GM12878 (cell line): Measurements from ENCODE around the gene PPDPF. TPM values are rescaled to one million over a fixed set of nuclear protein-coding genes. Genes with fewer than 3 reads are reported as not detected.

ENCODE experiments used
- ATAC-seq: fragments of 200-7000 bp; cut with Tn5 transposase; 3 replicates; pipeline ENCODE4 v1.9.1; 2020; ENCODE audit warnings: mild to moderate bottlenecking, moderate library complexity
- BruUV-seq: library from RNA; stranded (reverse); fragments of 400-500 nt; replicated peaks from 2 replicates; lab custom pipeline; 2021; lab: Mats Ljungman, UMichigan
- CTCF ChIA-PET: fragments of 300-600 bp; sonication (Branson Sonifier 250); formaldehyde crosslinking; extraction: SDS; loops from one replicate; lab custom pipeline; 2021; ENCODE audit warnings: inconsistent platforms; lab: Yijun Ruan, JAX
- POLR2A ChIA-PET: fragments of 350-600 bp; formaldehyde crosslinking; extraction: SDS; loops from one replicate; lab custom pipeline; 2021; ENCODE audit warnings: inconsistent platforms; lab: Charles Lee
- RAD21 ChIA-PET: fragments of 300-600 bp; sonication (Branson Sonifier 250); formaldehyde crosslinking; loops from one replicate; lab custom pipeline; 2023; ENCODE audit warnings: antibody characterized with exemption; ENCODE audit not compliant: unreplicated experiment; lab: Charles Lee
- SMC1A ChIA-PET: fragments of 300-600 bp; sonication (Branson Sonifier 250); formaldehyde crosslinking; loops from one replicate; lab custom pipeline; 2023; ENCODE audit not compliant: unreplicated experiment, uncharacterized antibody; lab: Charles Lee
- DNase-seq: peaks from one replicate; pipeline ENCODE4 v3.0.0-alpha.2; 2011; ENCODE audit warnings: low read depth, low spot score
- FAIRE-seq: peaks from 3 replicates; lab custom pipeline; 2011; peaks lifted over from hg19 to GRCh38; lab: Jason Lieb, UNC
- H2AFZ ChIP-seq: 2 replicates; pipeline ENCODE4 v1.6.0; 2011; ENCODE audit warnings: low read depth, low read length, control low read depth; ENCODE audit not compliant: control insufficient read depth
- H3K27ac ChIP-seq: 2 replicates; pipeline ENCODE4 v1.5.1; 2011; ENCODE audit warnings: control low read depth; ENCODE audit not compliant: control insufficient read depth, insufficient read depth
- H3K27me3 ChIP-seq, 2 experiments: replicated peaks in 1 of 2; 2 replicates each; pipeline versions ENCODE4 v1.6.0 to v1.6.1; 2011; ENCODE audit warnings: low read length in 1 of 2; ENCODE audit not compliant: control insufficient read depth in 2 of 2, insufficient read depth in 2 of 2
- H3K36me3 ChIP-seq, 2 experiments: 2 replicates each; pipeline ENCODE4 v1.5.1; 2011; ENCODE audit warnings: low read length in 1 of 2; ENCODE audit not compliant: control insufficient read depth in 2 of 2, insufficient read depth in 2 of 2
- H3K4me1 ChIP-seq: 2 replicates; pipeline ENCODE4 v1.6.1; 2011; ENCODE audit warnings: mild to moderate bottlenecking, low read length, moderate library complexity, mixed read lengths; ENCODE audit not compliant: control insufficient read depth, insufficient read depth
- H3K4me2 ChIP-seq: 2 replicates; pipeline ENCODE4 v1.6.0; 2011; ENCODE audit warnings: control low read depth; ENCODE audit not compliant: control insufficient read depth, insufficient read depth
- H3K4me3 ChIP-seq: fragments of 200-600 bp; sonication (generic); 2 replicates; pipeline ENCODE4 v1.5.1; 2016
- H3K79me2 ChIP-seq: 2 replicates; pipeline ENCODE4 v1.6.0; 2011; ENCODE audit warnings: low read length; ENCODE audit not compliant: control insufficient read depth, insufficient read depth
- H3K9ac ChIP-seq: 2 replicates; pipeline ENCODE4 v1.8.0; 2011; ENCODE audit warnings: low read length, control low read depth, mixed read lengths; ENCODE audit not compliant: control insufficient read depth, insufficient read depth
- H3K9me3 ChIP-seq: replicated peaks from 3 replicates; pipeline ENCODE4 v1.5.1; 2011; ENCODE audit warnings: mild to moderate bottlenecking, low read length; ENCODE audit not compliant: control insufficient read depth, insufficient read depth
- H4K20me1 ChIP-seq: 2 replicates; pipeline ENCODE4 v1.6.0; 2011; ENCODE audit not compliant: control insufficient read depth, insufficient read depth
- CEBPB ChIP-seq, 2 experiments: fragments of 150-350 bp in 1 of 2; IDR thresholded peaks; 2 replicates each; pipeline ENCODE4 v1.6.1; 2012 to 2014; ENCODE audit warnings: low read depth in 2 of 2, low read length in 2 of 2, borderline replicate concordance in 1 of 2, inconsistent platforms in 1 of 2
- GABPA ChIP-seq: IDR thresholded peaks from 2 replicates; pipeline ENCODE4 v1.6.1; 2014; ENCODE audit warnings: antibody characterized with exemption, low read depth, mild to moderate bottlenecking, inconsistent platforms
- KAT2A ChIP-seq: conservative IDR thresholded peaks from 2 replicates; pipeline ENCODE4 v1.6.1; 2011; ENCODE audit warnings: low read depth, low read length; ENCODE audit not compliant: control insufficient read depth
- LARP7 ChIP-seq: fragments of 450-650 bp; IDR thresholded peaks from 2 replicates; pipeline ENCODE4 v1.6.1; 2017; ENCODE audit warnings: mild to moderate bottlenecking
- NFYA ChIP-seq: IDR thresholded peaks from 2 replicates; pipeline ENCODE4 v1.6.1; 2011; ENCODE audit warnings: low read depth, mild to moderate bottlenecking, low read length, improper control_type of control experiment, borderline replicate concordance
- NFYB ChIP-seq: IDR thresholded peaks from 2 replicates; pipeline ENCODE4 v1.6.1; 2011; ENCODE audit warnings: low read depth, mild to moderate bottlenecking, low read length, improper control_type of control experiment, moderate library complexity; ENCODE audit not compliant: insufficient read depth
- NR2C1 ChIP-seq: fragments of 450-650 bp; IDR thresholded peaks from 2 replicates; pipeline ENCODE4 v1.6.1; 2017; ENCODE audit warnings: antibody characterized with exemption, mild to moderate bottlenecking, moderate library complexity
- ZNF384 ChIP-seq: IDR thresholded peaks from 2 replicates; pipeline ENCODE4 v1.6.1; 2012; ENCODE audit warnings: low read depth, mild to moderate bottlenecking, low read length, improper control_type of control experiment, borderline replicate concordance
- WGBS: methylation state at CpG from one replicate; pipeline ENCODE4 v1.1.6; 2016; ENCODE audit warnings: low lambda C conversion rate; ENCODE audit not compliant: insufficient replicate concordance, insufficient coverage; ENCODE audit errors: missing lambda C conversion rate; 5-methylcytosine and 5-hydroxymethylcytosine counted together
- in situ Hi-C: fragments of 300-500 bp; cut with MboI; formaldehyde crosslinking; loops from 9 replicates; pipeline ENCODE4 v1.14.3; 2018; ENCODE audit warnings: mixed read lengths
- intact Hi-C: fragments of 100-400 bp; cut with micrococcal nuclease; formaldehyde crosslinking; loops from one replicate; pipeline ENCODE4 v1.14.2; 2022; ENCODE audit not compliant: unreplicated experiment
- polyA plus RNA-seq, 11 experiments: library from polyadenylated mRNA; depleted of rRNA in 4 of 11; unstranded in 6 of 11; stranded (reverse) in 5 of 11; fragments of >200 nt; fragmentation: Nextera tagmentation in 4 of 11; fragmentation: Illumina TruSeq in 1 of 11; extraction: Ambion mirVana in 4 of 11; extraction: Trizol in 1 of 11; gene quantifications; 1 replicate in 1 of 11; 2 replicates in 10 of 11; pipeline versions ENCODE4 v1.2.1 to v1.2.3, GENCODE V29; 2011 to 2016; ENCODE audit warnings: inconsistent platforms in 2 of 11, missing spikeins in 2 of 11, low read depth in 1 of 11
- total RNA-seq, 4 experiments: library from RNA; depleted of rRNA in 3 of 4; stranded (reverse); fragments of >200 nt in 3 of 4; fragmentation: Illumina TruSeq in 1 of 4; extraction: Trizol in 1 of 4; gene quantifications; 2 replicates each; pipeline versions ENCODE4 v1.2.1 to v1.2.3, GENCODE V29; 2013 to 2021
- TF ChIP-seq, protein P1 (sequence below): IDR thresholded peaks from 2 replicates; pipeline ENCODE4 v1.6.1; 2011; ENCODE audit warnings: low read depth, low read length, improper control_type of control experiment, borderline replicate concordance
- TF ChIP-seq, protein P2 (sequence below): IDR thresholded peaks from 2 replicates; pipeline ENCODE4 v1.6.1; 2012; ENCODE audit warnings: low read depth, low read length, improper control_type of control experiment
- TF ChIP-seq, protein P3 (sequence below): fragments of 150-350 bp; IDR thresholded peaks from 2 replicates; pipeline ENCODE4 v1.6.1; 2016; ENCODE audit warnings: low read depth, low read length
- TF ChIP-seq, protein P4 (sequence below): fragments of 450-650 bp; IDR thresholded peaks from 2 replicates; pipeline ENCODE4 v1.6.1; 2017; ENCODE audit warnings: mild to moderate bottlenecking, low read depth, inconsistent platforms; ENCODE audit not compliant: poor library complexity, severe bottlenecking

The PPDPF gene
- total and polyA plus RNA-seq, 10 of the 15 experiments (the other 5 are each of a cell fraction or from before 2014, with no cell fraction given), result 0.32 to 154 (median 22.8) TPM

DNA sequence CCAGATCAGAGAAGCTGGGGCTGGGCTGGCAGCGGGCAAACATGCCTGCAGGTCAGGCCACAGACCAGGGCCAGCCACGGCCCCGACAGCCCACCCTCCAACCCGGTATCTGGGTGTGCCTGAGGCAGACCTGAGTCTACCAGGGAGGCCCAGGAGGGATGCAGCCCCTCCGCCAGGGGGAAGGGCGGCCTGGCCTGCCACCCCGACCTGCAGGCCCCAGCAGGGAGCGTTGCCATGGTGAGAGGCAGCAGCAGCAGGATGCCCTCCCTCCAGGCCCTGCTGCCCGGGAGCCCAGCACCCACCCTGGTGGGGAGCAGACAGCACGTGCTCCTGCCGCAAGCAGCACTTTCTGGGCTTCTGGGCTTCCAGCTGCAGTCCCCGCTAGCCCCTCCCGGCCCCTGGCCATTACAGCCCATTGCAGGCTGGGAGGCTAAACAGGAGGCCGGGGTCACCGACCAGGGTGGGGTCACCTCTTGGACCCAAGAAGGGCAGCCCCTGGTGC lies 17.8 kb upstream of the PPDPF start (continued):
- TF ChIP-seq GABPA (no peak), NR2C1 (no peak), CEBPB (IDR thresholded peaks at IDR 0.05; ENCODE audit: borderline replicate concordance in 1 of 2, low read depth in 2 of 2, low read length in 2 of 2) (no peak), ZNF384 (no peak)
- TF ChIP-seq, protein P1, sequence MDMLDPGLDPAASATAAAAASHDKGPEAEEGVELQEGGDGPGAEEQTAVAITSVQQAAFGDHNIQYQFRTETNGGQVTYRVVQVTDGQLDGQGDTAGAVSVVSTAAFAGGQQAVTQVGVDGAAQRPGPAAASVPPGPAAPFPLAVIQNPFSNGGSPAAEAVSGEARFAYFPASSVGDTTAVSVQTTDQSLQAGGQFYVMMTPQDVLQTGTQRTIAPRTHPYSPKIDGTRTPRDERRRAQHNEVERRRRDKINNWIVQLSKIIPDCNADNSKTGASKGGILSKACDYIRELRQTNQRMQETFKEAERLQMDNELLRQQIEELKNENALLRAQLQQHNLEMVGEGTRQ, result no peak

DNA sequence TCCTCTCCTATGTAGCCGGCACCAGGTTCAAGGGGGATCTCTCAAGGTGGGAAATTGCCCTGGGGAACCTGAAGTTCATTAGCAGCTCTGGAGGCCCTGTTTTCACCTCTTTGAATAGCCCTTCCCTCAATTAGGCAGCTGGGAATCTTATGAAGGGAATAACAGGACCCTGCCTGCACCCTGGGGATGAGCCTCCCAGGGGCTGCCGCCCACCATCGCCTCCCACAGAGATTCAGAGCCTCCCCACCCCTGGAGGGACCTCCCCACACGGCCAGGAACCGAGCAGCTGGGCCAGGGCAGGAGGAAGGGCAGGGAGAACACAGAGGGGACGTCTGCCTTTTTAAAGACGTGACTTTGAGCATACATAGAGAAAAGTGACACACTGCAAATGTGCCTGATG lies 17.0 kb upstream of the PPDPF start:
- FAIRE-seq (no peak), DNase-seq (no peak), ATAC-seq (no peak)
- no peaks in the 10 kb centered on the region for H3K79me2 ChIP-seq
- no peaks in the 10 kb centered on the region for H3K36me3 ChIP-seq
- H3K27me3 ChIP-seq, result peaks cover 0 to 1% of the 10 kb centered on the region in 2 experiments; a peak in 2 of 4 replicates
- ChIA-PET POLR2A (no interaction called here), CTCF (no interaction called here), SMC1A (no interaction called here), RAD21 (no interaction called here)
- in situ Hi-C loops, result no loop called here
- H4K20me1 ChIP-seq, result no peaks in the 10 kb centered on the region
- H3K4me3 ChIP-seq, result no peak overlapping the region
- 23% methylated on average over 7 of the region's 7 CpGs for WGBS
- no peaks in the 10 kb centered on the region; the same call in 2 of the 3 replicates for H3K9me3 ChIP-seq
- H3K4me1 ChIP-seq, result no peaks in the 10 kb centered on the region
- no TSS peak for BruUV-seq
- TF ChIP-seq NFYA, result no peak
- TF ChIP-seq, protein P2, sequence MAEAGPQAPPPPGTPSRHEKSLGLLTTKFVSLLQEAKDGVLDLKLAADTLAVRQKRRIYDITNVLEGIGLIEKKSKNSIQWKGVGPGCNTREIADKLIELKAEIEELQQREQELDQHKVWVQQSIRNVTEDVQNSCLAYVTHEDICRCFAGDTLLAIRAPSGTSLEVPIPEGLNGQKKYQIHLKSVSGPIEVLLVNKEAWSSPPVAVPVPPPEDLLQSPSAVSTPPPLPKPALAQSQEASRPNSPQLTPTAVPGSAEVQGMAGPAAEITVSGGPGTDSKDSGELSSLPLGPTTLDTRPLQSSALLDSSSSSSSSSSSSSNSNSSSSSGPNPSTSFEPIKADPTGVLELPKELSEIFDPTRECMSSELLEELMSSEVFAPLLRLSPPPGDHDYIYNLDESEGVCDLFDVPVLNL, result no peak
- TF ChIP-seq, protein P3, sequence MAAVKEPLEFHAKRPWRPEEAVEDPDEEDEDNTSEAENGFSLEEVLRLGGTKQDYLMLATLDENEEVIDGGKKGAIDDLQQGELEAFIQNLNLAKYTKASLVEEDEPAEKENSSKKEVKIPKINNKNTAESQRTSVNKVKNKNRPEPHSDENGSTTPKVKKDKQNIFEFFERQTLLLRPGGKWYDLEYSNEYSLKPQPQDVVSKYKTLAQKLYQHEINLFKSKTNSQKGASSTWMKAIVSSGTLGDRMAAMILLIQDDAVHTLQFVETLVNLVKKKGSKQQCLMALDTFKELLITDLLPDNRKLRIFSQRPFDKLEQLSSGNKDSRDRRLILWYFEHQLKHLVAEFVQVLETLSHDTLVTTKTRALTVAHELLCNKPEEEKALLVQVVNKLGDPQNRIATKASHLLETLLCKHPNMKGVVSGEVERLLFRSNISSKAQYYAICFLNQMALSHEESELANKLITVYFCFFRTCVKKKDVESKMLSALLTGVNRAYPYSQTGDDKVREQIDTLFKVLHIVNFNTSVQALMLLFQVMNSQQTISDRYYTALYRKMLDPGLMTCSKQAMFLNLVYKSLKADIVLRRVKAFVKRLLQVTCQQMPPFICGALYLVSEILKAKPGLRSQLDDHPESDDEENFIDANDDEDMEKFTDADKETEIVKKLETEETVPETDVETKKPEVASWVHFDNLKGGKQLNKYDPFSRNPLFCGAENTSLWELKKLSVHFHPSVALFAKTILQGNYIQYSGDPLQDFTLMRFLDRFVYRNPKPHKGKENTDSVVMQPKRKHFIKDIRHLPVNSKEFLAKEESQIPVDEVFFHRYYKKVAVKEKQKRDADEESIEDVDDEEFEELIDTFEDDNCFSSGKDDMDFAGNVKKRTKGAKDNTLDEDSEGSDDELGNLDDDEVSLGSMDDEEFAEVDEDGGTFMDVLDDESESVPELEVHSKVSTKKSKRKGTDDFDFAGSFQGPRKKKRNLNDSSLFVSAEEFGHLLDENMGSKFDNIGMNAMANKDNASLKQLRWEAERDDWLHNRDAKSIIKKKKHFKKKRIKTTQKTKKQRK, result no peak
- TF ChIP-seq NFYB, result no peak
- no peak for TF ChIP-seq LARP7
- TF ChIP-seq, protein P4, sequence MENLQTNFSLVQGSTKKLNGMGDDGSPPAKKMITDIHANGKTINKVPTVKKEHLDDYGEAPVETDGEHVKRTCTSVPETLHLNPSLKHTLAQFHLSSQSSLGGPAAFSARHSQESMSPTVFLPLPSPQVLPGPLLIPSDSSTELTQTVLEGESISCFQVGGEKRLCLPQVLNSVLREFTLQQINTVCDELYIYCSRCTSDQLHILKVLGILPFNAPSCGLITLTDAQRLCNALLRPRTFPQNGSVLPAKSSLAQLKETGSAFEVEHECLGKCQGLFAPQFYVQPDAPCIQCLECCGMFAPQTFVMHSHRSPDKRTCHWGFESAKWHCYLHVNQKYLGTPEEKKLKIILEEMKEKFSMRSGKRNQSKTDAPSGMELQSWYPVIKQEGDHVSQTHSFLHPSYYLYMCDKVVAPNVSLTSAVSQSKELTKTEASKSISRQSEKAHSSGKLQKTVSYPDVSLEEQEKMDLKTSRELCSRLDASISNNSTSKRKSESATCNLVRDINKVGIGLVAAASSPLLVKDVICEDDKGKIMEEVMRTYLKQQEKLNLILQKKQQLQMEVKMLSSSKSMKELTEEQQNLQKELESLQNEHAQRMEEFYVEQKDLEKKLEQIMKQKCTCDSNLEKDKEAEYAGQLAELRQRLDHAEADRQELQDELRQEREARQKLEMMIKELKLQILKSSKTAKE, result no peak
- TF ChIP-seq KAT2A, result no peak
- TF ChIP-seq NR2C1, result no peak
- intact Hi-C loops, result no loop called here
- no peak overlapping the region for H3K9ac ChIP-seq
- no peak overlapping the region for H3K27ac ChIP-seq
- H2AFZ ChIP-seq, result no peak overlapping the region
- no peak overlapping the region for H3K4me2 ChIP-seq
